ENCODE results near the gene MAGI1. TPM values are rescaled to one million over a fixed set of nuclear protein-coding genes. Genes with fewer than 3 reads are reported as not detected.

MAGI1 gene
- total and polyA plus RNA-seq, 2 experiments from 2014 or later = 33.9 to 87.0 TPM

DNA sequence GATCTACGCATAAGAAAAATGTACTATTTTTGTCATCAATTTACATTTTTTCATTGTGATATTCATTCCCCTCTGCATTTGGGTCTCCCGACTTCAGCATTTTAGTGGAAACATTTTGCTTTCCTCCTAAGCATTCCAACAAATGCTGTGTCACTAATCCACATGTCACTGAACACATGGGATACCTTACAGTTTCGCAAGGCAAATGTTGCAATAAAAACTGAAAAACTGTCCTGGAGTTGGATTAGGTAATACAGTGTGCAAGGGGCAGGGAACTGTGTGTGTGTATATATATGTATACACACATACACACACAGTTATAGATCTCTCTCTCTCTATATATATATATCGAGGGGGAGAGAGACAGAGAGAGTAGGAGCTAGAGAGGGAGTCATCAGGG lies 632.2 kb downstream of the MAGI1 start:
- no peaks in the 10 kb centered on the region for H3K36me3 ChIP-seq
- no peak overlapping the region for H3K4me3 ChIP-seq
- peaks cover 15% of the 10 kb centered on the region for H3K4me1 ChIP-seq (ENCODE audit: low read depth)
- TF ChIP-seq, protein P1, sequence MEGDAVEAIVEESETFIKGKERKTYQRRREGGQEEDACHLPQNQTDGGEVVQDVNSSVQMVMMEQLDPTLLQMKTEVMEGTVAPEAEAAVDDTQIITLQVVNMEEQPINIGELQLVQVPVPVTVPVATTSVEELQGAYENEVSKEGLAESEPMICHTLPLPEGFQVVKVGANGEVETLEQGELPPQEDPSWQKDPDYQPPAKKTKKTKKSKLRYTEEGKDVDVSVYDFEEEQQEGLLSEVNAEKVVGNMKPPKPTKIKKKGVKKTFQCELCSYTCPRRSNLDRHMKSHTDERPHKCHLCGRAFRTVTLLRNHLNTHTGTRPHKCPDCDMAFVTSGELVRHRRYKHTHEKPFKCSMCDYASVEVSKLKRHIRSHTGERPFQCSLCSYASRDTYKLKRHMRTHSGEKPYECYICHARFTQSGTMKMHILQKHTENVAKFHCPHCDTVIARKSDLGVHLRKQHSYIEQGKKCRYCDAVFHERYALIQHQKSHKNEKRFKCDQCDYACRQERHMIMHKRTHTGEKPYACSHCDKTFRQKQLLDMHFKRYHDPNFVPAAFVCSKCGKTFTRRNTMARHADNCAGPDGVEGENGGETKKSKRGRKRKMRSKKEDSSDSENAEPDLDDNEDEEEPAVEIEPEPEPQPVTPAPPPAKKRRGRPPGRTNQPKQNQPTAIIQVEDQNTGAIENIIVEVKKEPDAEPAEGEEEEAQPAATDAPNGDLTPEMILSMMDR (IDR thresholded peaks at IDR 0.05; ENCODE audit: low read depth, low read length) = no peak
- no peaks in the 10 kb centered on the region for H3K27me3 ChIP-seq
- H3K27ac ChIP-seq = no peak overlapping the region
- DNase-seq (ENCODE audit: low read depth in 1 of 2, low spot score in 1 of 2) = peak in 1 of 2 donors; percentile 60
- H3K9me3 ChIP-seq (ENCODE audit: low read depth) = no peaks in the 10 kb centered on the region

DNA sequence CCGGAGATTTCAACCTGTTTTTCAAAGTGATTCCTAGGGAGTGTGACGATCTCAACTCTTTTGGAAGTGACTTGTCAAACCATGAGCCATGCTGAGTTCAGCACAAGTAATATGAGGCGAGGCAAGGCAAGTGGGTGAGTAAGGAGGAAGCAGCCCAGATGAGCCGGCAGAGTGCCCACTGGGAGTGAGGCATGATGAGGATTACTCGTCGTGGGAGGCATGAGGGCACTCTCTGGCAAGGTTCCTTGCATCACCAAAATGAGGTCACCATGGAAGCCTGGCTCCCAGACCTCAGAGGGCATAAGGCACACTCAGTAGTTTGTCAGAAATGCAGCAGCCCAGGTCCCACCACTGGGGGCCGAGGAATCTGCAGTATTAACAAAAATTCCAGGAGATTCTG lies 636.1 kb downstream of the MAGI1 start:
- Histone ChIP-seq H3K9me3 (ENCODE audit: low read depth) (no peaks in the 10 kb centered on the region), H3K4me3 (no peak overlapping the region), H3K27me3 (no peaks in the 10 kb centered on the region), H3K27ac (no peak overlapping the region), H3K4me1 (ENCODE audit: low read depth) (peaks cover 7% of the 10 kb centered on the region), H3K36me3 (no peaks in the 10 kb centered on the region)
- TF ChIP-seq, protein P1 (IDR thresholded peaks at IDR 0.05; ENCODE audit: low read depth, low read length) = no peak
- peak in 1 of 2 donors; percentile 88 for DNase-seq (ENCODE audit: low read depth in 1 of 2, low spot score in 1 of 2)

DNA sequence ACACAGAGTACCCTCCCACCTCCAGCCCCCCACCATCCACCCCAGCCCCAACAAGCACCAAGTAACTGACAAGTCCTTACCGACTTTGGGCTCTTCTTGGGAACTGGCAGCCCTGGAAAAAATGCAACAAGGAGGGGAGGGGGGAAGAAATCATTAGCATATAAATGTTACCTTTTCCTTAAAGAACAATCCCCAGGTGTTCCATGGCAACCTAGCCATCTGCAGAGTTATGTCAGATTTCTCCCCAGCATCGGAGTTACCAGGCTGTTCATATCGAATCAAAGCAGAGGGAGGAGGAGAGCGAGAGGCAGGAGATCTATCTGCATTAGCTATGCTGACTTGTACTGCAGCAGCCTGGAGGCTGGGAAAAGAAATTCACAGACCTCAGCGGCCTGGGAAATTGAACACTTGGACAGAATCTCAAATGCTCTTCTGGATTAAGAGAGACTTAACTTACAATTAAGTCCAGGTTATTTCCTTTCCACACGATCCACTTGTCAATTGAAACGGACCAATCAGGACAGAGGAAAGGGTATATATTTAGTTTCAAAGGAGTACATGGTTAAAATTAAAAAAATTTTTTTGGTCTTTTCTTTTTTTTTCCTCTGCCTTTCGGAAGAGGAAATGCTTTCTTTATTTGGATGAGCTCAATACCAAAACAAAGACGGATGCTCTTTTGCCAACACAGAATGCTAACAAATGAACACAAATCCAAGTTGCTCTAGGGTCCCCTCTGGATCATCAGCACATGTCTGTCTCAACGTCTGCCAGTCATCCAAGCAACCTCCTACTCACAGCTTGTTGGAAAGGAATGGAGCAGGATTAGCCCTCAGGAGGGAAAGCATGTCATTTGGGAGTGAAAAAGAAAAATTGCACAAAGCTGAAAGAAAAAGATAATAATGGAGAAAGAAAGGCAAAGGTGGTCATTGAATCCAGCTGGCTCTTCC lies 637.1 kb downstream of the MAGI1 start:
- Histone ChIP-seq H3K27ac (no peak overlapping the region), H3K4me1 (ENCODE audit: low read depth) (peaks cover 7% of the 10 kb centered on the region), H3K36me3 (no peaks in the 10 kb centered on the region), H3K27me3 (no peaks in the 10 kb centered on the region), H3K9me3 (ENCODE audit: low read depth) (no peaks in the 10 kb centered on the region), H3K4me3 (no peak overlapping the region)
- peak in 1 of 2 donors; percentile 22 for DNase-seq (ENCODE audit: low read depth in 1 of 2, low spot score in 1 of 2)
- TF ChIP-seq, protein P1 (IDR thresholded peaks at IDR 0.05; ENCODE audit: low read depth, low read length) = no peak

DNA sequence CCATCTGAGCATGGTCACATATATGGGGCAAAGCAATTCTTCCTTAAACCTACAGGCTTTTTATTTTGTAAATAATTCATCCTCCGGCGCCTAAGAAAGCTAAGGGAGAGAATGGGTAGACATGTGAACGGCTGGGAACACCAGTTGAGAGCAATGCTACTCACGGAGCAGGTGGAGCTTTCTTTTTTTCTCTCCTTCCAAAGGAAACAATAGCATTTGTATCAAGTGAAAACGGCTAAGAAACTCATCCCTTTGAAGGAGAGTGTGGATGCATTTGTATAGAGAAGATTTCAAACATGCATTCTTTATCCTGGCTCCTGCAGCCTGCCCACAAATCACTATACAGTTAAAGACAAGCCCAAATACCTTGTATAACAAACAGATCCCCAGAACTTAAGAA lies 637.8 kb downstream of the MAGI1 start:
- DNase-seq (ENCODE audit: low read depth in 1 of 2, low spot score in 1 of 2) = no peak
- TF ChIP-seq, protein P1 (IDR thresholded peaks at IDR 0.05; ENCODE audit: low read depth, low read length) = no peak
- H3K4me3 ChIP-seq = no peak overlapping the region

DNA sequence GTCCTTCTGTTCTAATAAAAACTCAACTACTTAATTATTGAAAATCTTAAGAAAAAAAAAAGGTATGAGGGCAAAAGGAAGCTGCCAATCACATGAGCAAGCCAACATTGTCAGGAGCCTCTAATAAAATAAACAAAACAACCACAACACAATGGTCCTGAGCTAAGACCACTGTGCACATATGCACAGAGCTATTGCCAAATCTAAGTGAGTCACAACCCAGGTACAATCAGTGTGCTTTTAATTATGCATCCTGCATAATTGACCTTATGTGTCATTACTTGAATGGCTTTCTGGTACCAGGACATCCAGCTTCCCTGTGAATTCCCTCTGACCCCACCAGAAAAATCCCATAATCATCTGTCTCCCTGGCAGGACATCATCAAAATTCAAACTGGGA lies 639.8 kb downstream of the MAGI1 start:
- H3K4me3 ChIP-seq = no peak overlapping the region
- DNase-seq (ENCODE audit: low read depth in 1 of 2, low spot score in 1 of 2) = no peak

More for the DNA sequence above, 637.8 kb downstream of the MAGI1 start:
- Histone ChIP-seq H3K9me3 (ENCODE audit: low read depth) (no peaks in the 10 kb centered on the region), H3K4me1 (ENCODE audit: low read depth) (peaks cover 7% of the 10 kb centered on the region), H3K27ac (no peak overlapping the region), H3K36me3 (no peaks in the 10 kb centered on the region), H3K27me3 (no peaks in the 10 kb centered on the region)

More for the DNA sequence above, 639.8 kb downstream of the MAGI1 start:
- Histone ChIP-seq H3K27me3 (no peaks in the 10 kb centered on the region), H3K36me3 (no peaks in the 10 kb centered on the region), H3K9me3 (ENCODE audit: low read depth) (no peaks in the 10 kb centered on the region), H3K27ac (no peak overlapping the region), H3K4me1 (ENCODE audit: low read depth) (peaks cover 7% of the 10 kb centered on the region)
- TF ChIP-seq, protein P1 (IDR thresholded peaks at IDR 0.05; ENCODE audit: low read depth, low read length) = no peak
